HG03575 (cell line): Measurements from ENCODE around the gene EPHA3.

Experiments used
- ATAC-seq: cut with Tn5 transposase; IDR thresholded peaks from one replicate; pipeline ENCODE4 v1.9.1; 2021; ENCODE audit not compliant: unreplicated experiment, insufficient number of reproducible peaks, low FRiP score; ENCODE audit errors: extremely low read depth

Gene EPHA3

DNA sequence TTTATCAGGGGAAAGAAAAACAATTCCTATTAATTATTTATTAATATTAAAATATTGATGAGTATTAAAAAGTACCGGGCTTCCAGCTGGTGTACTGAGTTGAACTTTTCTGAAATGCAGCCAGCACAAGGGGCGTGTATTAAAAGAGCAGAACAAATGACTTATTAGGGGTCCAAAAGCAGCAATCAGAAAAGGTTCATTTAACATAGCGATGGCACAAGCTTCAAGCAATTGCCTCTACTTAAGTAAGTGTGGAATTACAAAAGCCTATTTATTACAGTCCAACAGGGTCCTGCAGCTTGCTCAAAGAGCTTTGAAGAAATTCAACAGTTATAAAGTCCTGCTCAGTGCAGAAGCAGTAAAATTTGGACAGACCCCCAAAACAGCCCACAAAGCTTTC lies 285.6 kb downstream of the EPHA3 start:
- ATAC-seq, result no peak

DNA sequence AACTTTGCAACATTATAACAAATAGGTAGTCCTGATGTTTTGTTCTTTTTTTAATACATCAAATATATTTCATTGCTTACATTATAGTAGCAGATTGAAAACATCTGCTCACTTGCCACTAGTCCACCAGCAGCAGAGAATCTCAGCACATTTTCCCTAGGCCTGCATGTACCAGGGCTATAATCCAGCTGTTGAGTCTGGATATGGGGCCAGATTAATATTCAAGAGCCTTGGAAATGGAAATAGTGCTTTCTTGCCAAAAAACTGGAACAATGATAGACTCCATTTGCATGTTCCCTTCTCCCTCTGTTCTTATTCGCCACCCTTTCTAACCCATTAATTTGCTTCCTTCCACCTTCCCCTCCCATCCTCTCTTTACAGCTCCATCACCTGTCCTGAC lies 288.0 kb downstream of the EPHA3 start:
- no peak for ATAC-seq

DNA sequence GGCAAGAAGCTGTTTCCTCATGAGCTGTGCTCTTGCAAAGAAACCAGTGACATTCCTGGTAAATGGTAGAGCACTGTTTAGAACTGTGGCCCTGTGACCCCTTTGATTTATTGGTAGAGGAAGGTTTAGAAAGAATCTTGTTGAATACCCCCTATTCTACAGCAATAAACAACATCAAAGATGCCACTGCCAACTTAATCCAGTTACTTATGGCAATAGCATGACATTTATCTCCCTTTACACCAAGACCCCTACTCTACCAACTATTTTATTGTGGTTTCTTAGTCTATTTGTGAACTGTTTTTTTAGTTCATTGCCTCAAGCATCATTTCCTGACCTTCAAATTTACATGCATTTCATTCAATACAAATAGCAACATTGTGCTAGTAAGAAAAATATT lies 288.6 kb downstream of the EPHA3 start:
- ATAC-seq, result no peak

DNA sequence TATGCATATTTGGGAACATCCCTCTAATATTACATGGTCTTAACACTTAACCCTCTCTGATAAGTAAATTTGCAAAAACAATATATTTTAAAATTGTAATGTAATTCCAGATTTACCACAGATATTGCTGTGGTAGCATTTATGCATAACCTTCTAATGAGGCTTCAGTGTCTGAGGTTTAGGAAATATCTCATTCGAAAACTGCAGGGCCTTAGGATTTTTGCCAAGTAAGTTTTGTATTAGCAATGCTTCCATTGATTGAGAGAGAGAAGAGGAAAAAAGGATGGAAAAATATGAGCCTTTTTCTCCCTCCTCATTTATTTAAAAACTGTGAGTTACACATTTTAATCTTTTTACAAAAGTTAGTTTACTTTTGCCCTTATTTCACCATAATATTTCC lies 294.6 kb downstream of the EPHA3 start:
- no peak for ATAC-seq

DNA sequence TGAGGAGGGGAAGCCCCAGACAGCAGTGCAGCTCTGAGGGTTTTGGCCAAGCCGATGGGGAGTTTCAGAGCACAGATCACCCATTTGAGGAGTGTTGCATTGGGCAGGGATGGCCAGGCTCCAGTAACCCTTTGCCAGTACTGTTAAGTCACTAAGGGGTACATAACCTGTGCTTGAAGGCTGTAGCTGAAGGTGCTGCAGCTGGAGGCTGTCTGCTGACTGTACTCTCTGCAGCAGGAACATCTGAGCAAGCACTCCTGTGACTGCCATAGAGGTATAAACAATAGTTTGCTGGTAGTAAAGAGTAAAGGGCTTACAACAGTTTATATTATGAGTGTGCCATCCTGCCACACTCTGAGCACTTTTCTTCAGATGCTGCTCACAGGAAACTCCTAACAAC lies 297.8 kb downstream of the EPHA3 start:
- ATAC-seq, result no peak

DNA sequence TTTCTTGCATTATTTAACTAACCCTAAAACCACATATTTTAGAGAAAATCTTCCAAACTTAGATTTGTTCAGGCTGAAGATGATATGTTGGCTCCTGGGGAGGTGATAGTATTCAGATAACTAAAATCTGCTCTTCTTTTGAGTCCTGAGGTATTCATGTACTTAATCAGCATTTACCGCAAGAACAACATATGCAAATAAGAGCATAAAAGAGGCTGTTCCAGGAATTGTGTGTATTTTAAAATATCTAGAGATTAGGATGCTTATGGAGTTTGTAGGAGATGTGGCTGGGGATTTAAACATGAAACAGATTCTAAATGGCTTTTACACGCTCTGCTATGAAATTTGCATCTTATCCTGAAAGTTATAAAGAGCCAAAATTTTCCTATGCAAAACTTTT lies 298.2 kb downstream of the EPHA3 start:
- no peak for ATAC-seq

DNA sequence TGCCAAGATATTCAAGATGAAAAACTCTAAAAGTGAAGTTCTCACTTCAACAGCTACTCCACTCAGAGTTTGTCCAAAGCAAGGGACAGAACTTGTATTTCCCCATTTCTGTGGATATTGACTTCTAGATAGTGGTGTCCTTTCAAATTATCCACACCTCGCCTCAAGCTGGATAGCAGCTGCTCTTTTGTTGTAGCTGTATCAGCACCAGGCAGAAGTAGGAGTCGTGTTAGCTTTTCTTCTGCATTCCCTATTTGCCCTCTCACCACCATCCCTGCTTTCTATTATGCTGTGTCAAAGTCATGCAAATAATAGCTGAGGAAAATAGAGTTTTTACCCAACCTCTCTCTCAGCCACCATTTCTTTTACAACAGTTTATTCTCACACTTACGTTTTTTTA lies 303.8 kb downstream of the EPHA3 start:
- ATAC-seq, result no peak

DNA sequence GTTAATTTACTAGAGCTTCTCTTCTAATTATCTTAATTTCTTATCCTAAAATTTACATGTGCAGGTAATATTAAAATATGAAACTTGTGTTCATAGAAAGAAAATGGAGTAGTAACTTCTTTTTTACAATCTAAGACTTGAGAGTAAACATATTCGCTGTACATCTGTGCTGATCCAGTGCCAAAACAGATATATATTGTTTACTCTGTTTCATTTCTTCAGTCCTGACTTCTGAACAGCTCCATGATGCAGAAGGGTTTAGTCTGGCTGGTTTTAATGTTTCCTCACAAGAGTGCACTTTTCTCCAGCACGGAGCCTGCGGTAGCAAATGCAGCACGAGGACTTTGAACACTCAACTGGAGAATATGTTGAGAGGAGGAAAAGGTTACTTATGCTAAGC lies 306.8 kb downstream of the EPHA3 start:
- ATAC-seq, result no peak

DNA sequence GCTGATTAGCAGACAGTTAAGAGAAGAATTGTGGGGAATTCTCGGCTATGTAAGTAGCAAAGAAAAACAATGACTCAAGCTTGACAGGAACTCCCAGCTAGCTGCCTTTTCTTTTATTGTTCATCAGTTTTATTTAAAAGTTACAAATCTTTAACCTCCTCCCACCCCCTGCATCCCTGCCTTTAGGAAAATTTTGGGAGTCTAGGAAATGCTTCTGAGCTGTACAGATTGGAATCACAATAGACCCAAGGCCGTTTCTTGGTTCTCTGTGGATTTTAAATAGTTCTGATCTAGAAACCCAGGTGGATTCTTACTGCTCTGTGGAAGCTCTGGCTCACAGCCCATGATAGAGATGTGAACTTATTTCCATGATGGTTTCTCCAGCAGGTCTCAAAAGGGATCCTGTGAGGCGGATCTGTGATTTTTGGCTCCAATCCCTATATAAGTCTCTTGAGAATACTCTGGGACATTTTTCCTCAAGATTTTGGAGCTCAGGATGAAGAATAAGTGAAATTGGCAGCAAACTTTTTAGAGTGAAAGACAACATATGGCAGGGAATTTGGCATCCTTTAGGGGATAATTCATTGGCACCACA lies 312.3 kb downstream of the EPHA3 start:
- ATAC-seq, result no peak

DNA sequence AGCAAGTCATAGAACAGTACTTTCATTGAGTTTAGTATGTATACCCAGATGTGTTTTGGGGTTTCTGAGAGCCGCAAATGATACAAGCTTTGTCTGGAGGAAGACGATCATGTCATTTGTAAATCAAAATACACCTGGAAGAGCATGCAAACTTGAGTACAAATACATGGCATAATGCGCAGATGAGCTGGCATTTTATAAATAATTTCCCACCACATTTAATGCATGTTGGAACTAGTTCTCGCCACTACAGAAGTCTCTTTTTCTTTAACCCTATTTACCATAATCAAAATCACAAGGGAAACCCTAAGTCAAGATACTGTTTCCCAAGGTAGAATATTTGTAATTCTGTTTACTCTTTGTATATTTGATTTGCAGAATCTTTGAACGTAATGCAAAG lies 318.6 kb downstream of the EPHA3 start:
- ATAC-seq, result no peak

DNA sequence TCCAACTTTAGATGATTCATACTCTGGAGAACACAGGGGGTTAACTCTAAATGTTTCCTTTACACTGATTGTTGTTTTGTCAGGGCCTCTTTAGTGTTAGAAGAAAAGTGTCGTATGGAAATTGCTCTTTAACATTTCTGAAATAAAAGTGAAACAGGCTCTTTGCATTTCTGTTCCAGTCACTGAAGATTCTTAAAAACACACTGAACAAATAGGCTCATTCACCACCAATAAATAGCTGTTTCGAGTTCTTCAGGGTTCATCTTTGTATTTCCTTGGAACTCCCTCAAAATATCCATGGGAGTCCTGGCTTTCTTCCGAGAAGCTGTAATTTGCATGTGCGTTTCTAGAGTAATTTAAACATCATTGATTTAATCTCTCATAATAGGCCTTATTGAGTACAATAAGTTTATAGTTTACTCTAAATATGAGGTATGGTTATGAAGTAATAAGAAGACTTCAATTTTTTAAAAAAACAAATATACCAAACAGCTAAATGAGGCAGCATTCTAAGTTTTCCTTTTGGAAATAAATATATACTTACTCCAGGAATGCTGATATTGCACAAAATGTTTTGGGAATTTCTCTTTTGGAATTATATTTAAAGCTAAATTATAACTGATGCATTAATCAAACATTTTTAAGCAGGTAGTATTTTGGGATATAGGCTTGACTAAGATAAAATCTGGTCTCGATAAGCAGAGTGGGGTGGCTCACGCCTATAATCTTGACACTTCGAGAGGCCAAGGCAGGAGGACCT lies 327.4 kb downstream of the EPHA3 start:
- ATAC-seq, result no peak

DNA sequence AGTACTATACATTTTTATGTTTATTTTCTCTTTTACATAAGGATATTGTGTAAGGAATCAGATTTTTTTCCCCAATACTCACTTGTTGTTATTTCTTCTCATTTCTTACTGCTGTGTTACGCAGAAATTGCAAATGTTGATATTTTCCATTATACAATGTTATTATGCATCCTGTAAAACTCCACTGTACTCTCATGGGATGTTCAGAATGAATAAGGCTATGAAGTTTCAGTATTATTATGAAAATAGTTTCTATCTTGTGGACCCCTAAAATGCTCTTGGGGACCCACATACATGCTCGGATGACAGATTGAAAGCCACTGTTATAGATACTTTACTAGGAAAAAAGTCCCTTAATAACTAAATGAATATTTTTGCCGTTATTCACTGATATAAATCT lies 329.4 kb downstream of the EPHA3 start:
- ATAC-seq, result no peak

DNA sequence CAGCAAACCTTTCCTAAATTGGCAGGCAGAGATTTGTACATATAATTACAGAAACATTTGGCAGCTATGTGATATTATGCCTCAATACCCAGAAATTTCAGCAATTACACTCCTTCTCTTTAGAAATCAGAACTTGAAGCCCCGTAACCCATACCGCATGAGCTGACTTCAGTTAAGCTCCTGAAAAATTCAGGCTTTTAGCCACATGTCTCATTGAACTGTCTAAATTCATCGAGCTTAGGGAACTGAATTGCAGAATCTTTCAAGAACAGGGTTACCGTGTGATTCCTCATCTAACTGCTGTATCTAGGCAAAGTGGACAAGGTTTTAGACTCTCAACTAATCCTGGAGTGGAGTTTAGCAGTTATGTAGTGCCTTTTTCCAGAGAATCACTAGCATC lies 333.0 kb downstream of the EPHA3 start:
- no peak for ATAC-seq

DNA sequence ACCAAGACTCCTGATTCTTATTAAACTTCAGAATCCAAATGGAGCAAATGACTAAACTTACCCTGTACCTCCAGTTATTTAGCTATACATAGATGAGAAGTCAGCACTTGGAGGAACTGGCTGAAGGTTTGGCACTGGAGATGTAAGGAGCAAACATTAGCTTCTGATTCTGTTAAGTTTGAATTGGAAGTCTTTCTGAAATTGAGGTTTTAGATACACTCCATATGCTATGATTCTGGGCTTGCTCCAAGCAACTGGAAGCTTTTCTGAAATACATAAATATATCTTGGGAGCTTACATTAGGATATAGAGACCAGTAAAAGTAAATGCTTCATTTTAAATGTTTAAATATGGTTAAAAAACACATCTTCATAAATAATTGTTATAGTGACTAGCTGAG lies 333.7 kb downstream of the EPHA3 start:
- no peak for ATAC-seq

DNA sequence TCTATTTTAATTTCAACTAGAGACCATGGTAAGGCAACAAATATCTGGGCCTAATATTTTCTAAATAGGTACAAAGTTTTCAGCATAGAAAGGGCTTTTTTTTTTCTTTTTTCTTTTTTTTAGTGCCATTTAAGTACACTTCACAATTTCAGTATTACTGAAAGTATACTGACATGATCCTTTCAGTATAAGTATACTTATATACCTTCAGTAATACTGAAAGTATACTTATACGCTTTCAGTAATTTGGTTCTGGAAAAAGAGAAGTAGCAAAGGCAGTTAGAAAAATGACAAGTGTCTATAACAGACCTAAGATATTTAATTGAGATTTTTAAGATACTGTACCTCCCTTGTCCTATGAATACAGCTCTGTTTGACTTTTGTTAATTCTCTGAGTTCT lies 339.2 kb downstream of the EPHA3 start:
- ATAC-seq, result no peak

DNA sequence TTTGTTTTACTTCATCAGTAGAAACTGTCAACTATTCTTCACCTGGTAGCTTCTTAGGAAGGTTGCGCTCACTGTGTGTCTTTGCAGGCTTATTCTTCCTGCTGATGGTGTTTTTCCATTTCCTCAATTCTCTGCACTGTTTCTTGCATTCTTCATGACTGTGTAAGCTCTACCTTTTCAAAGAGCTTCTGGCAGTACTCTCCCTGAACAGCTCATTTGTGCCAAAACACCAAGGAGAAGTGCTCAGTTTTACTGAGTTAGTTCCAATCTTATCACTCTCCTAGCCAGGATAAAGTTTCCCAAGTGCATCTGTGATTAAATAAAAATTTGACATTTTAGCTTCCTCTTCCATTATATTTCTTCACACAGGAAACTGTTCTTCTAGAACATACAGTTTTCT lies 339.8 kb downstream of the EPHA3 start:
- no peak for ATAC-seq

DNA sequence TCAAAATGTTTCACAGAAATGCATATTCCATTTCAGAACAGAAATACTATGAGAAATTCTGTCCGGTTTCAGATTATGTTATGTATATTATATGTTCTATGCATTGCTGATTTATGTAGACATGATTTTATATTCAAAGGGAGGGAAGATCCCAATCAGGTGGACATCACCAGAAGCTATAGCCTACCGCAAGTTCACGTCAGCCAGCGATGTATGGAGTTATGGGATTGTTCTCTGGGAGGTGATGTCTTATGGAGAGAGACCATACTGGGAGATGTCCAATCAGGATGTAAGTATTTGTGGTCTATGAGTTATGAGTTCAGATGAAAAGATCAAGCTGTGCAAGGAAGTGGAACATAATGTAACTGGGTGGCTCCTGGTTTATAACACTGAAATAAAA lies 341.7 kb downstream of the EPHA3 start:
- ATAC-seq, result no peak

DNA sequence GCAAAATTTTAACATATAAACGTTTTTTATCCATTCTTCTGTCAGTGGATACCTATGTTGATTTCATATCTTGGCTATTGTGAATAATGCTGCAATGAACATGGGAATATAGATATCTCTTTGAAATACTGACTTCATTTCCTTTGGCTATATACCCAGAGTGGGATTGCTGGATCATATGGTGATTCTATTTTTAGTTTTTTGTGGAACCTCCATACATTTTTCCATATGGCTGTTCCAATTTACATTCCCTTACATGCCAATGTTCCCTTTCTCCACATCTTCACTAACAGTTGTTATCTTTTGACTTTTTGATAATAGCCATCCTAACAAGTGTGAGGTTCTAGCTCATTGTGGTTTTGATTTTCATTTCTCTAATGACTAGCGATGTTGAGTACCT lies 344.6 kb downstream of the EPHA3 start:
- ATAC-seq, result no peak

DNA sequence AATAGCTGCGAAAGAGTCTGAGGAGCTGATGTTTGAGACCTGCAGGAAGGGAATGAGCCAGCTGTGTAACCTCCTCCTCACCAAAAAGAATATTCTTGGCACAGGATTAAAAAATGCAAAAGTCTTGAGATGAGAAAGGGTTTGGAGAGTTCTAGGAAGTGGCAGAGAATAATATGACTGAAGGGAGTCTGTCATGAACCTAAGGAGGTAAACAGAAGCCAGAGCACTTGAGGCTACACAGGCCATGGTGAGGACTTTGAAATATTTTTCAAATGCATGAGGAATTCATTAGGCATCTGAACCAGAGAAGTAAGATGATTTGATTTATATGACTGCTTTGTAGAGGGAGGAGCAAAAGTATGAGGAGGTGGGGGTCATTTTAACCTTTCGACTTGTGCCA lies 347.8 kb downstream of the EPHA3 start:
- ATAC-seq, result no peak

DNA sequence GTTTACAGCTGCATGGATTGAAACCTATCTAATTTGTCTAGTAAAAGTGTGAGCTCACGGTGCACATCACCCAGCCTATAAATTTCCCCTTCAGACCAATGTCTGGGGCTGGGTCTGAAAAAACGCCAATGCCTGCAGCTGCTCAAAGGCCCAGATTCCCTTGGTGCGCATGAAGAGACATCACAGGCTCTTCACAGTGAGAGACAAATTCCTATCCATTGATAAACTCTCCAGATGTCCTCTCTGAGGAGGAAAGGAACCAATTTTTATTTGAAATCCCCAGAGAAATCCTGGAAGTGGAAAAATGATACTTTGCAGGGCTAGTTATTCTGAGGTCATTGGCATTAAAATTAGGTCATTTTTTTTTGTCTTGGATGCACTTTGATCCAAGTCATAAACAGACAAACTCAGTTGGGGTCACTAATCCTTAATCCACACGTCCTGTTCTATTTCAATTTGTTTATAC lies 360.5 kb downstream of the EPHA3 start:
- no peak for ATAC-seq

DNA sequence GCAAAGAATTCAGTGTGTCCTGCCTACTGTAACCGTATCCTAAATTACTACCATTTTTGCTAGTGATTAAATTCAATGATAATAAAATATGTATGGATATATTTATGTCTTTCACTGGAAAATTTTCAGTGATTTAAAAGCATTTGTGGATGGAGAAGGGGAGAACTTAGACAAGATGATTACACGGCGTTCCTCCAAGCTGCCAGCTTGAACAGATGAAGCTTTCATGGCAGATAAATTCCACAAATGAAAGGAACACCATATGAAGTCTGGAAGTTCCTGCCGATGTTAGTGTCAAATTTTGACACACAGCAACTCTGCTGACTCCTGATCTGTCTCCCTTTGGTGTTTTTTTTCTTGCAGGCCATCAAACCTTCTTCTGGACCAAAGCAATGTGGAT lies 364.7 kb downstream of the EPHA3 start:
- ATAC-seq, result no peak
